A204.1 (cell line): ENCODE results near the gene DUSP7.

Experiments used
- FAIRE-seq: peaks from 2 replicates; lab custom pipeline; 2012; peaks lifted over from hg19 to GRCh38; lab: Jason Lieb, UNC

The DUSP7 gene, protein sequence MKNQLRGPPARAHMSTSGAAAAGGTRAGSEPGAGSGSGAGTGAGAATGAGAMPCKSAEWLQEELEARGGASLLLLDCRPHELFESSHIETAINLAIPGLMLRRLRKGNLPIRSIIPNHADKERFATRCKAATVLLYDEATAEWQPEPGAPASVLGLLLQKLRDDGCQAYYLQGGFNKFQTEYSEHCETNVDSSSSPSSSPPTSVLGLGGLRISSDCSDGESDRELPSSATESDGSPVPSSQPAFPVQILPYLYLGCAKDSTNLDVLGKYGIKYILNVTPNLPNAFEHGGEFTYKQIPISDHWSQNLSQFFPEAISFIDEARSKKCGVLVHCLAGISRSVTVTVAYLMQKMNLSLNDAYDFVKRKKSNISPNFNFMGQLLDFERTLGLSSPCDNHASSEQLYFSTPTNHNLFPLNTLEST

GRCh38 chr3:52056521-52056967 lies at the start of gene DUSP7:
Gene DUSP7 (minus strand): TSS chr3:52056571. CDS start chr3:52056366, 205 bp downstream.
- no peak for FAIRE-seq

- FAIRE-seq, result no peak
Measured at GRCh38 chr3:52104684-52105640, 48.6 kb upstream of the DUSP7 start.

- no peak for FAIRE-seq
Measured at GRCh38 chr3:52102934-52103333, 46.6 kb upstream of the DUSP7 start.

GRCh38 chr3:52099001-52099401 lies 42.6 kb upstream of the DUSP7 start:
- FAIRE-seq, result no peak

- FAIRE-seq, result no peak
Measured at GRCh38 chr3:52097851-52098507, 41.6 kb upstream of the DUSP7 start.

DNA sequence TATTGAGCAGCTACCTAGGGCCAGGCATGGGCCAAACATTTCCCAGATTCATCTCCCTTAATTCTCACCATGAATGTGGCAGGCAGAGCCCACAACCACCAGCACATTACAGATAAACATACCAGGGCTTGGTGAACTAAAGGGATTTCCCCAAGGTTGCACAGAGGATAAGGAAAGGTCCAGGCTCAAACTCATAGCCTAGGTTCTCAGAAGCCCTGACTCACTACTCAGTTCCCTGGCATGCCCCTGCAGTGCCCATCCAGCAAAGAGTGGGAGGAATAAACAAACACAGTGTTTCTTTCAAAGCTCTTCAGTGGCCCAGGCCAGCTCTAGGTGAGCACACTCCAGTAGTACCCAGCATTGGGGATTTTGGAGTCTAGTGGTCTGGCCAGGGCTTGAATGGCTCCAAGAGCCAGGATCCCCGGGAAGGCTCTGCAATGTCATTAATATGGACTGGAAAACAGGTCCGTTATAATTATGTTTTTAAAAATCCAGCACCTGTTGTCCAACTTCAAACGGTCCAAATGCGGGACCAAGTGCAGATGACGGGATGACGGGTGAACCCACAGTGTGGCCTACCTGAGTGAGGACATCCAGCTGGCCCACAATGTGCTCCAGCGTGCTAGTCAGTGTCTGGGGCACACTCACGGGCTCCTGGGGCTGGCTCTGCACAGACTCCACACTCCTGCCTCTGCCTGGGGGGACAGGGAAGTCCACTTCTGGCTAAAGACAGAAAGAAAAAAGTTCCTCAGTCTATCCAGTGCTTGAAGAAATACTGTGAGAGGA lies 39.8 kb upstream of the DUSP7 start:
- no peak for FAIRE-seq

GRCh38 chr3:52094571-52095485 lies 38.5 kb upstream of the DUSP7 start:
- FAIRE-seq, result no peak

GRCh38 chr3:52093756-52094545 lies 37.6 kb upstream of the DUSP7 start:
- FAIRE-seq, result no peak

DNA sequence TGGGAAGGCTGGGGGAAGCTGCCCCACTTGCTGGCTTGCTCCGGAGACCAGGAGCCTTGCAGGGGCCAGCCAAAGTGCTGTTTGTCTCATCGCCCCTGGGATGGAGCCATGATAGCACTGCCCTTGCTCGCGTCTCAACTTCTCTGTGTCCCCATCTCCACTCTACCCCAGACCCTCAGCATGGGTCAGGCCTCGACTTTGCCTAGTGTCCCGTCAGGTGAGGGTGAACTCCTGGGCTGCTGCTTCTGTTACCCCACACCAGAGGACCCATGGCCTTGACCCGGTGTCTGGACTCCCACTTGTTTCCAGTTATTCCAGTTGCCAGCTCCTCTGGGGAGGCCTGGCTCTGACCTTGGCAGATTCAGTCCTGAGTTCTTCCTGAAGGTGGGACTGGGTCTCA lies 36.5 kb upstream of the DUSP7 start:
- FAIRE-seq, result no peak

DNA sequence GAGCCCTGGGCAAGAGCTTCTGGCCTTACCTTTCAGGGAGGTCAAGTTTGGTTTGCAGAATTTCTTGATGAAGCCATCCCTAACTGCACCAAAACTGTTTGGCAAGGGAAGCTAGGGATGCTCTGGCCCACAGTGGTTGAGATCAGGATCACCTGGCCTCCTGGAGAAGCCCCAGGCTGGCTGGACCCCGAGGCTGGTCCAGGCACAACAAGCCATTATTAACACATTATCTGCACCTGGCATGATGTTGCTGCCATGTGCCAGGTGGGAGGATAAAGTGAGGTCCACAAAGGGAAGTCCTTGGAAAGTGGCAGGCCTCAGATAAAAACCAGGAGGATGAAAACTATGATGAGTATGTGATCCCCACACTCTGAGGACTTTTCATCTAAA lies 35.9 kb upstream of the DUSP7 start:
- no peak for FAIRE-seq

DNA sequence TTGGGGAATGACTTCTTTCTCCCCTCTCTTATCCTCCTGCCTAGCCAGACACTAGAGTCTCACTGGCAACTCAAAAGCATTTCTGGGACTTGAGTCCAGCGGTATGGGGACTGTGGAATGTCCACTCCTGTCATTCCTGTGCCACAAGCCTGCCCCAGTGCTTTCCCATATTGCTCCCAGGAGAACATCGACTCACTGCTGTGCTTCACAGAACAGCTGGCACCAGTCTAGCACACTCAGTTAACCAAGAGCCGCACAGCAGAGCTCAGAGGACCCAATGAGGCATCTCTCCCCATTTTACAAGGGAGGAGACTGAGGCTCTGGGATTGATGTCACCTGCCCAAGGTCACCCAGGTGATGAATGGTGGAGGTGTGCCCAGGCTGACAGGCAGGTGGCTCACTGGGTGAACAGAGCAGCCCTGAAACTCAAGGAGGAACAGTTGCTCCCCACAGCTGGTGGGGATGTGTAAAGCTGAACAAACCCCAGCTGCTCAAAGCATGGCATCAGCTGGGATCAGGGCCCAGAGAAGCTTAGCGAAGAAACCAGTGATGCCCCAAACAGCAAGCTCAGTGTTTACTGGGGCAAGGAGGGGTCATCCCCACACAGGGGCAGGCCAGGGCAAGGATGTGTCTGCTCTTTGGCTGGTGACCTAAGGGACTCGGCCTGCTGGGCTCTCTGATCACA lies 35.4 kb upstream of the DUSP7 start:
- no peak for FAIRE-seq

DNA sequence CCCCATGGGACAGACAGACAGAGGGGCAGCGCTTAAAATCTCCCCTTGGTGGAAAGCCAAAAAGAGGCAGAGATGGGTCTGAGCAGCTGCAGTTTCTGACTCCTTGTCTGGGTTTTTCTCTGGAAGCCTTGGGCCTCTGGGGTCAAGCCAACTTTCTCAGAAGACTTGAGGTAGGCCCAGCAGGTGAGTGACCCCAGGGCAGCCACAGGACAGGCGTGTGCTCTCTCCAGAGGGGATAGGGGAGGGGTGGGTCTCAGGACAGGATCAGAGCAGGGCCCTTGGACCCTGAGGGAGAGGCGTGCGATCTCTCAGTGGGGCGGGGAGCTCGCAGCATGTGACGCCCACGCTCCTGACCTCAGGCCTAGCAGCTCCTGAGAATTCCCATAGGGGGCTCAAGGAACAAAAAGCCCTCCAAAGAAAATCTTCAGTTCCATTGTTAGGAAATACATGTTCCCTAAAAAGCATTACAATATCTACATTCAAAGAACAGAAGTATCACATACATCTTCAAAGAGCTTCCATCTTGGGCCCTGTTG lies 34.6 kb upstream of the DUSP7 start:
- FAIRE-seq, result no peak

DNA sequence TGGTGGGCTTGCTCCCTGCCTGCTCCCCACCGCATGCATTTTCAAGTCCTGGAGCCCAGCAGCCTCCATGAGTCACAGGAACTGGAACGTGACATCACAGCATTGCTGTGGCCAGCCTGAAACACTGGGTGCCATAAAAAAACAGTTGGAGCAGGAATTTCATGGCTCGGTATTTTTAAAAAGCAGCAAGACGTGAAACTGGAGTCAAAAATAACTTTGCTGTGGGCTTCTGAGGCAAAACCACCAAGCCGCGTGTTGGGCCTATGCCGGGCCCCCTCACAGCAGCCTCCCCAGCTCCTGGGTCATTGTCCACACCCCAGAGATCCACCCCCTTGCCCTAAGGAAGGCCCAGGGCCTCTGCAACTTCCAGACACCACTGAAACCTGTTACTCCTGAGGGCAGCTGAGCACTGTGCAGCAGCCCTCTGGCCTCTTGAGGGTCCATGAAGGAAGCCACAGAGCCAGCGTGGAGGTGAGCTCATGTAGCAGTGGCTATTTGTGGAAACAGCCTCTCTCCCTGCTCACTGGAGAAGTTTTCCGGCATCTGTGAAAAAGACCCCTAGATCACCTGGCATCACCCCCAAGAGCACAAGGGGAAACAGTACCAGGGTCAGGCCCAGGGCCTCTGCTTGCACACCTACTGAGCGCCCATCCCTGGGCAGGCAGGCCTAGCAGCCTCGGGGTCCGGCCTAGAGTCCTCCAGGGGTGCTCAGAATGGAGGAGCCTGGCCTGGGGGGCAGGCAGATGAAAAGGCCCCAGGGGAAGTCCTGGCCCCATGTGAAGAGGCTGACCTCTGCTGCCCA lies 34.0 kb upstream of the DUSP7 start:
- no peak for FAIRE-seq

DNA sequence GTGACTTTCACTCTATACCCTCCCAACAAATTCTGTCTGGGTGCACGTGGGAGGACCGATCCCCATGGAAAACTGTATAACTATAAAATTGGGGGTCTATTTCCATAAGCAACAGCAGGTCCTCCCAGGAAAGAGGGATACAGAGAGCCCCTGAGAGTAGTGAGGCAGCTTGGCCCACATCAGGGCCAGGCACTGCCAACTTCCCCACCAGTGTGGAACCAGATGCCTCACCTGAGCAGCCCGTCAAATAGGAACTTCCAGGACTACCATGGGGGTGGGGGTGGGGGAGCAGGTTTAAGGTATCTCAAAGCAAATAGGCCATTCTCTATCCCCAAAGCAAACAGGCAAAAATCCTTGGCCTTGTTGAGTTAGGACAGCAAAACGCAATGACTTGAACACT lies 33.3 kb upstream of the DUSP7 start:
- no peak for FAIRE-seq

GRCh38 chr3:52088445-52089367 lies 32.3 kb upstream of the DUSP7 start:
- FAIRE-seq, result no peak

DNA sequence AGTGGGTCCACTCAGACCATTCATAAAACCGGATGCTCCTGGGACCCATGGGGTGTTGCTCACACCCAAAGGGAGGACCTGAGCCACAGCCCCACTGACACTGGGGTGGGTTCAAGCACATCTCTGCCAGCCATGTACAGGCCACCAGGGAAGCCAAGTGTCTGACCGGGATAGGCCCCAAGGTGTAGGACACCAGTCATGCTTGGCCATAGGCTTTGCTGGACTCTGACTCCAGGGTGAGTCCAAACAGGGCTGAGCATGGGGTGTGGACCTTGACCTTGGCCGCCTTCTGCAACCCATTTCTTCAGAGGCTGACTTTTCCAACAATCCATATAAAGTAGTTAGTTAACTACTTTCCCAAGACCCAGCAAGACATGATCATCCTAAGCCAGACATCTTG lies 31.4 kb upstream of the DUSP7 start:
- no peak for FAIRE-seq
